T-helper 17 cell (primary cell): ENCODE measurements around the gene DENND11. TPM values are rescaled to one million over a fixed set of nuclear protein-coding genes. Genes with fewer than 3 reads are reported as not detected.
"Not testable (repeated sequence)": the region's sequence is repeated elsewhere in the genome, so short reads cannot be mapped to it uniquely, and the experiment has no call there.

Experiments used
- ATAC-seq: fragments of 150-1000 bp; cut with Tn5 transposase; 2 replicates; pipeline ENCODE4 v1.10.0; 2021; ENCODE audit warnings: mild to moderate bottlenecking, moderate library complexity
- DNase-seq, 3 donors: peaks; one replicate each; pipeline versions ENCODE4 v3.0.0 to v3.0.0-alpha.2; 2020 to 2021
- H3K9me3 ChIP-seq: one replicate; pipeline ENCODE4 v1.7.0; 2013; ENCODE audit warnings: low read length, mild to moderate bottlenecking; ENCODE audit not compliant: control insufficient read depth, poor library complexity, severe bottlenecking
- H3K27ac Mint-ChIP-seq: one replicate; pipeline ENCODE4 v1.8.0; 2022; ENCODE audit warnings: mild to moderate bottlenecking, moderate library complexity, mixed read lengths
- H3K27me3 Mint-ChIP-seq: one replicate; pipeline ENCODE4 v1.8.0; 2022; ENCODE audit warnings: mixed read lengths
- H3K36me3 Mint-ChIP-seq: one replicate; pipeline ENCODE4 v1.8.0; 2022; ENCODE audit warnings: low read depth, mixed read lengths
- H3K4me1 Mint-ChIP-seq: one replicate; pipeline ENCODE4 v1.8.0; 2022; ENCODE audit warnings: mild to moderate bottlenecking, mixed read lengths
- H3K4me3 Mint-ChIP-seq: one replicate; pipeline ENCODE4 v1.8.0; 2022; ENCODE audit warnings: mild to moderate bottlenecking, moderate library complexity, mixed read lengths
- total RNA-seq, 4 donors: library from RNA in 2 of 4; stranded (reverse) in 2 of 4; gene quantifications; one replicate each; pipeline ENCODE4 v1.2.3 and lab custom pipeline; 2022 to 2026

Gene DENND11
- total RNA-seq, 2 donors from 2014 or later: 34.1 to 37.6 TPM

GRCh38 chr7:141701489-141702046 is 398 bp downstream of the DENND11 start:
- ATAC-seq (peak; percentile 86), DNase-seq (peak; percentile 50 to 58 (median 57))
- Mint-ChIP-seq H3K27me3 (no peaks in the 10 kb centered on the region), H3K27ac (peak overlapping the region; percentile 97), H3K4me3 (peak overlapping the region; percentile 94), H3K36me3 (no peaks in the 10 kb centered on the region), H3K4me1 (peaks cover 40% of the 10 kb centered on the region)
- H3K9me3 ChIP-seq: no peaks in the 10 kb centered on the region

GRCh38 chr7:141700848-141701371 is 1.1 kb downstream of the DENND11 start:
- Mint-ChIP-seq H3K36me3 (peaks cover 2% of the 10 kb centered on the region), H3K27me3 (no peaks in the 10 kb centered on the region), H3K4me1 (peaks cover 43% of the 10 kb centered on the region), H3K27ac (peak overlapping the region; percentile 97), H3K4me3 (peak overlapping the region; percentile 94)
- no peak for ATAC-seq
- H3K9me3 ChIP-seq: no peaks in the 10 kb centered on the region
- DNase-seq: no peak

GRCh38 chr7:141700296-141700847 is 1.6 kb downstream of the DENND11 start:
- H3K36me3 Mint-ChIP-seq: peaks cover 2% of the 10 kb centered on the region
- H3K9me3 ChIP-seq: no peaks in the 10 kb centered on the region
- DNase-seq (no peak), ATAC-seq (no peak)
- no peaks in the 10 kb centered on the region for H3K27me3 Mint-ChIP-seq
- peak overlapping the region; percentile 97 for H3K27ac Mint-ChIP-seq
- H3K4me1 Mint-ChIP-seq: peaks cover 47% of the 10 kb centered on the region
- H3K4me3 Mint-ChIP-seq: peak overlapping the region; percentile 94

DNA sequence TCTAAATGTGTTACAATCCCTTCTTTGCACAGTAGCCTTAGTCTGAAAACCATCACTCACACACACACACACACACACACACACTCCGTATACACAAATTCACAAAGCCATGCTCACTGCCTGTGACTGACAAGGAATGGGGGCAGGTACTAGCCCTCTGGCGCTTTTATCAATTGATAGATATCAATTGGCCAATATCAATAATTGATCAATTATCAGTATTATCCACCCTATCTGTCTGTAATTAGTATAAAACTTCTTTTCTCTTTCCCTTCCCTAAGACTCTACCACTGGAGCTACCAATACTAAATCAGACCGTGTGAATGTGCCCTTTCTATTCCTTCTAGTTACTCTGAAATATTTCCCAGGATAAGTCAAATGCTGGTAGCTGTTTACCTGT is 2.1 kb downstream of the DENND11 start:
- Mint-ChIP-seq H3K4me1 (peaks cover 52% of the 10 kb centered on the region), H3K4me3 (peak overlapping the region; percentile 94), H3K36me3 (peaks cover 2% of the 10 kb centered on the region), H3K27me3 (no peaks in the 10 kb centered on the region), H3K27ac (peak overlapping the region; percentile 97)
- no peak for DNase-seq
- ATAC-seq: no peak
- H3K9me3 ChIP-seq: no peaks in the 10 kb centered on the region

- DNase-seq: no peak
- Mint-ChIP-seq H3K4me3 (no peak overlapping the region), H3K27ac (peak overlapping the region; percentile 97)
These were observed 3.5 kb downstream of the DENND11 start for GRCh38 chr7:141698247-141699015.

GRCh38 chr7:141697211-141697871 is 4.6 kb downstream of the DENND11 start:
- H3K9me3 ChIP-seq: no peaks in the 10 kb centered on the region
- Mint-ChIP-seq H3K36me3 (peaks cover 2% of the 10 kb centered on the region), H3K4me3 (no peak overlapping the region), H3K27ac (no peak overlapping the region), H3K4me1 (peaks cover 64% of the 10 kb centered on the region), H3K27me3 (no peaks in the 10 kb centered on the region)
- DNase-seq: no peak
- no peak for ATAC-seq

More at GRCh38 chr7:141698247-141699015, 3.5 kb downstream of the DENND11 start:
- H3K4me1 Mint-ChIP-seq: peaks cover 60% of the 10 kb centered on the region
- H3K27me3 Mint-ChIP-seq: no peaks in the 10 kb centered on the region
- H3K9me3 ChIP-seq: no peaks in the 10 kb centered on the region
- ATAC-seq: no peak
- H3K36me3 Mint-ChIP-seq: peaks cover 2% of the 10 kb centered on the region

GRCh38 chr7:141696348-141696747 is 5.6 kb downstream of the DENND11 start:
- H3K9me3 ChIP-seq: no peaks in the 10 kb centered on the region
- ATAC-seq (no peak), DNase-seq (no peak)
- no peaks in the 10 kb centered on the region for H3K27me3 Mint-ChIP-seq
- peaks cover 67% of the 10 kb centered on the region for H3K4me1 Mint-ChIP-seq
- H3K27ac Mint-ChIP-seq: peak overlapping the region; percentile 61
- no peak overlapping the region for H3K4me3 Mint-ChIP-seq
- H3K36me3 Mint-ChIP-seq: peaks cover 2% of the 10 kb centered on the region

- peaks cover 2% of the 10 kb centered on the region for H3K36me3 Mint-ChIP-seq
- no peak for DNase-seq
- H3K27me3 Mint-ChIP-seq: no peaks in the 10 kb centered on the region
- no peaks in the 10 kb centered on the region for H3K9me3 ChIP-seq
- H3K4me3 Mint-ChIP-seq: no peak overlapping the region
- no peak overlapping the region for H3K27ac Mint-ChIP-seq
- no peak for ATAC-seq
- H3K4me1 Mint-ChIP-seq: peaks cover 65% of the 10 kb centered on the region
These were observed 6.1 kb downstream of the DENND11 start for GRCh38 chr7:141695803-141696289.

DNA sequence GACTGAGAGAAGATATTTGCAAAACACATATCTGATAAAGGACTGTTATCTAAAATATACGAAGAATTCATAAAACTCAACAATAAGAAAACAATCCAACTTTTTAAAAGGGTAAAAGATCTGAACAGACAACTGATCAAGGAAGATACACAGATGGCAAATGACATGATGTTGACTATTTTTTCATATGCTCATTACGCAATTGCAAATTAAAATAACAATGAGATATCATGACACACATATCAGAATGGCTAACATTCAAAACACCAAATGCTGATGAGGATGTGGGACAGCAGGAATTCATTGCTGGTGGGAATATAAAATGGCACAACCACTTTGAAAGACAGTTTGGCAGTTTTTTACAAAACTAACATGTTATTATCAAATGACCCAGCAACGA is 8.9 kb downstream of the DENND11 start:
- no peak for DNase-seq
- no peak for ATAC-seq
- no peaks in the 10 kb centered on the region for H3K9me3 ChIP-seq
- H3K27ac Mint-ChIP-seq: no peak overlapping the region
- H3K27me3 Mint-ChIP-seq: no peaks in the 10 kb centered on the region
- no peak overlapping the region for H3K4me3 Mint-ChIP-seq
- H3K4me1 Mint-ChIP-seq: peaks cover 52% of the 10 kb centered on the region
- H3K36me3 Mint-ChIP-seq: peaks cover 2% of the 10 kb centered on the region

DNA sequence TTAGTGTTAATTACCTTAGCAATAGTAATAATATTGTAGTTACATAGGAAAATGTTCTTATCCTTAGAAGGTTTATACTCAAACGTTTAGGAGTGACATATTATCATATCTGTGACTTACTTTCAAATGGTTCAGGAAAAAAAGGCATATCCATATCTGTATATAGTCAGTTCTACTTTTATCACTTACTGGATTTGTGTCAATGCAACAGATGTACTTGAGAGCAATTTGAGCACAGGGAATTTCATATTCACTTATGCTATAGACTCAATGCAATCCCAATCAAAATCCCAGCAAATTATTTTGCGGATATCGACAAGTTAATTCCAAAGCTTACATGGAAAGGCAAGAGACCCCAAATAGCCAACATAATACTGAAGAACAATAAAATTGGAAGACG is 10.0 kb downstream of the DENND11 start:
- Mint-ChIP-seq H3K4me3 (no peak overlapping the region), H3K36me3 (peaks cover 4% of the 10 kb centered on the region), H3K27ac (no peak overlapping the region), H3K4me1 (peaks cover 49% of the 10 kb centered on the region), H3K27me3 (no peaks in the 10 kb centered on the region)
- H3K9me3 ChIP-seq: no peaks in the 10 kb centered on the region
- ATAC-seq (no peak), DNase-seq (no peak)

GRCh38 chr7:141691540-141691939 is 10.4 kb downstream of the DENND11 start:
- Mint-ChIP-seq H3K36me3 (peaks cover 7% of the 10 kb centered on the region), H3K27ac (no peak overlapping the region), H3K27me3 (no peaks in the 10 kb centered on the region), H3K4me3 (no peak overlapping the region), H3K4me1 (peaks cover 48% of the 10 kb centered on the region)
- no peak for DNase-seq
- H3K9me3 ChIP-seq: no peaks in the 10 kb centered on the region
- no peak for ATAC-seq

- Mint-ChIP-seq H3K36me3 (peaks cover 13% of the 10 kb centered on the region), H3K27ac (peak overlapping the region; percentile 21), H3K4me1 (peaks cover 30% of the 10 kb centered on the region)
- ATAC-seq, DNase-seq, H3K4me3 Mint-ChIP-seq, H3K9me3 ChIP-seq, H3K27me3 Mint-ChIP-seq: not testable (repeated sequence)
These were observed 12.7 kb downstream of the DENND11 start for GRCh38 chr7:141689072-141689825.
